Right ventricle myocardium inferior (tissue), 1 donor: ENCODE results near the gene IRF6. TPM values are rescaled to one million over a fixed set of nuclear protein-coding genes. Genes with fewer than 3 reads are reported as not detected.

Experiments used
- ATAC-seq: fragments of 200-7000 bp; cut with Tn5 transposase; one replicate; pipeline ENCODE4 v1.9.1; 2020; ENCODE audit warnings: mild to moderate bottlenecking, moderate library complexity
- DNase-seq: peaks from one replicate; pipeline ENCODE4 v3.0.0; 2021; ENCODE audit errors: missing footprints
- intact Hi-C: fragments of 100-400 bp; cut with DNase I; formaldehyde crosslinking; loops from one replicate; pipeline ENCODE4 v1.11.0; 2022
- total RNA-seq: library from RNA; stranded (reverse); fragmentation: NEBNext Ultra II Directional; extraction: Animal tissue kit (Norgen Biotek cat#: 25700); gene quantifications from one replicate; pipeline ENCODE4 v1.2.1, GENCODE V29; 2021
- donor health status: DM: no; HTN: yes; CAD: no; lungs with severe emphysema.

IRF6 gene
- total RNA-seq, 1 donor from 2014 or later, result 29.7 TPM

DNA sequence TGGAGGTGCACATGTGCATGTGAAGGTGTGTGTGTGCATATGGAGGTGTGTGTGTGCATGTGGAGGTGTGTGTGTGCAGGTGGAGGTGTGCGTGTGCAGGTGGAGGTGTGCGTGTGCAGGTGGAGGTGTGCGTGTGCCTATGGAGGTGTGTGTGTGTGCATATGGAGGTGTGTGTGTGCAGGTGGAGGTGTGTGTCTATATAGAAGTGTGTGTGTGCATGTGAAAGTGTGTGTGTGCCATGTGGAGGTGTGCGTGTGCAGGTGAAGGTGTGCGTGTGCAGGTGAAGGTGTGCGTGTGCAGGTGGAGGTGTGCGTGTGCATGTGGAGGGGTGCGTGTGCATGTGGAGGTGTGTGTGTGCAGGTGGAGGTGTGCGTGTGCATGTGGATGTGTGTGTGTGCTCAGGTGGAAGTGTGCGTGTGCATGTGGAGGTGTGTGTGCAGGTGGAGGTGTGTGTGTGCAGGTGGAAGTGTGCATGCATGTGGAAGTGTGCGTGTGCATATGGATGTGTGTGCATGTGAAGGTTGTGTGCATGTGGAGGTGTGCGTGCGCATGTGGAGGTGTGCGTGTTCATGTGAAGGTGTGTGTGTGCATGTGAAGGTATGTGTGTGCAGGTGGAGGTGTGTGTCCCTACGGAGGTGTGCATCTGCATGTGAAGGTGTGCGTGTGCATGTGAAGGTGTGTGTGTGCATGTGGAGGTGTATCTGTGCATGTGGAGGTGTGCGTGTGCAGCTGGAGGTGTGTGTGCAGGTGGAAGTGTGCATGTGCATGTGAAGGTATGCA, 35.1 kb downstream of the IRF6 start:
- intact Hi-C loops, result no loop called here
- ATAC-seq (no peak), DNase-seq (no peak)

- intact Hi-C loops, result loop anchor here (10.0 kb wide), 1 partner anchor 55 kb away; the partner anchor contains the start of gene UTP25
- DNase-seq (no peak), ATAC-seq (no peak)
Observed at GRCh38 chr1:209769971-209770370, 36.0 kb downstream of the IRF6 start.

GRCh38 chr1:209769171-209769904, 36.6 kb downstream of the IRF6 start:
- intact Hi-C loops, result loop anchor here (10.0 kb wide), 1 partner anchor 55 kb away; the partner anchor contains the start of gene UTP25
- DNase-seq, result peak; percentile 83
- ATAC-seq, result peak; percentile 89

- no peak for DNase-seq
- intact Hi-C loops, result loop anchor here (10.0 kb wide), 1 partner anchor 56 kb away; the partner anchor contains the start of gene UTP25
- peak; percentile 18 for ATAC-seq
Observed at GRCh38 chr1:209768354-209768774, 37.6 kb downstream of the IRF6 start.

DNA sequence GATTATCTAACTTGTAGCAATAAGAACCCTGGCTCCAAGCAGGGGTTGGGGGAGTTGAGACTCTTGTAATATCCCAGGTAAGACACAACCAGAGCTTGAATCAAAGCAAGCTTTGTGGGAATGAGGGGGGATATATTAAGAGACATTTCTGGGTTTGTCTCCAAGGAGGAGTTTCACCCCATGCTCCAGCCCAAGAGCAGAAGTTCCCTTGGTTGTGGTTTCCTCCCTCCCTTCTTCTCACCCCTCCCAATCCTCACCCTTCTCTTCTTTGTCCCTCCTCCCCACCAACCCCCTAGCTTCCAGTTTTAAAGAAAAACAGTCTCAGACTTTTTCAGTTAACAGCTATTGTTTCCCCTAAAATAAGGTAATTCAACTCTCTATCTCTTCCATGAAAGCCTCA, 38.2 kb downstream of the IRF6 start:
- no peak for ATAC-seq
- no peak for DNase-seq
- intact Hi-C loops, result loop anchor here (10.0 kb wide), 1 partner anchor 57 kb away; the partner anchor contains the start of gene UTP25

GRCh38 chr1:209767096-209767495, 38.8 kb downstream of the IRF6 start:
- no peak for ATAC-seq
- intact Hi-C loops, result loop anchor here (10.0 kb wide), 1 partner anchor 58 kb away; the partner anchor contains the start of gene UTP25
- DNase-seq, result no peak

DNA sequence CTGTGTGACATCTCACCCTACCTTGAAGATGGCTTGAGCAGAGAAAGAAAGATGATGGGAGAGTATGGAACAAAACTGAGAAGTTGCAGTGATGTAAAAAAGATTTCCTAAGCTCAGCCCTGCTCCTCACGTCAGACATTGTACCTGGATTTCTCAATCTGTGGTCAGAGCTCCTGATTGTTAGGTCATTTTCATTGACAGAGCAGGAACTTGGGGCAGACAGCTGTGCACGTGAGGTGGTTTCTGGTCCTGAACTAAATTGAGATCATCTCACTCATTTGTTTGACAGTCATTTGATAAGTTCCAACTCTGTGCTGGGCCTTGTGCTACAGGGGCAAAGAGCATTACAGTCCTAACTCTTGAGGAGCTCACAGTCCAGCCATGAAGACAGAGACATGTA, 39.9 kb downstream of the IRF6 start:
- intact Hi-C loops, result loop anchor here (10.0 kb wide), 1 partner anchor 59 kb away; the partner anchor contains the start of gene UTP25
- DNase-seq, result no peak
- no peak for ATAC-seq

DNA sequence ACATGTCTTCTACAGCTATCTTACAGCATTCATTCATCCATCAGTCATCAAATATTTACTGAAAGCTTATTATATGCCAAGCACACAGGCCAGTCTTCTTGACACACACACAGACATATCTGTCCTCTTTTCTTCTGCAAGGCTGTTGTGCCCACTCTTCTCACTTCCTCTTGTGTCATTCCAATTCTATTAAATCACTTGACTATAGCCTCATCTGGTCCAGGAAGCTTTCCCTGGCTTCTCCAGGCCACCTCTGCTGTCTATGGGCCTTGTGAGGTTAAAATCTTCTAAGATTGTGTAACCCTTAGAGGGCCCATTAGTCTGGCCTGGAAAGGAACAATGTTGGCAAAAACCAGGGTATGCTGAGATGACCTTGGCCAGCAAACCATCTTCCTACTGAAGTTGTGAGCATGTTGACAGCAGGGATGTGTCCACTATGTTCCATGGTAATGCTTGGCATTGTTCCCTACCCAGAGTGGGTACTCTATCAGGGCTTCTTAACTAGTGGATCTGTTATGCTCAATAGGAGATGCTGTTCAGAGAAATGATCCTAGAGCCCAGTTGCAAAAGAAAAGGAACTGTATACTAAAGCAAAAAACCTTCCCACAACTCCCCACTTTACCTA, 44.8 kb downstream of the IRF6 start:
- peak; percentile 69 for ATAC-seq
- intact Hi-C loops, result loop anchor here (10.0 kb wide), 1 partner anchor 64 kb away; the partner anchor contains the start of gene UTP25
- no peak for DNase-seq

DNA sequence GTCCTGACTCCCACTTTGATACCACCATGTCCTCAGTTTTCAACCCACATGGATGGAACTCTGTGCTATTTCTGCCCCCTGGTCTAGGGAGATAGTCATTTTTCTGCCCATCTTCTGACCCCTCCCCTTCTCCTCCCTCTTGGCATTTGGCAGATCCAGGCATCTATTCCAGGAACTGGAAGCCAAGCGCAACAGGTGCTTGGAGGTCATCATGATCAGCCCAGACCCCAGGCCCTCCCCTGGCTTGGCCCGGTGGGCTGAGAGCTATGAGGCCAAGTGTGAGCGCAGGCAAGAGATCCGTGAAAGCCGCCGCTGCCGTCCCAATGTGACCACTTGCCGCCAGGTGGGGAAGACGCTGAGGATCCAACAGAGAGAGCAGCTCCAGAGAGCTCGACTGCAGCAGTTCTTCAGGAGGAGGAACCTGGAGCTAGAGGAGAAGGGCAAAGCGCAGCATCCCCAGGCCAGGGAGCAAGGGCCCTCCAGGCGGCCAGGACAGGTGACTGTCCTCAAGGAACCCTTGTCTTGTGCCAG, 46.0 kb downstream of the IRF6 start:
- DNase-seq (no peak), ATAC-seq (no peak)
- intact Hi-C loops, result loop anchor here (10.0 kb wide), 1 partner anchor 65 kb away; the partner anchor contains the start of gene UTP25

DNA sequence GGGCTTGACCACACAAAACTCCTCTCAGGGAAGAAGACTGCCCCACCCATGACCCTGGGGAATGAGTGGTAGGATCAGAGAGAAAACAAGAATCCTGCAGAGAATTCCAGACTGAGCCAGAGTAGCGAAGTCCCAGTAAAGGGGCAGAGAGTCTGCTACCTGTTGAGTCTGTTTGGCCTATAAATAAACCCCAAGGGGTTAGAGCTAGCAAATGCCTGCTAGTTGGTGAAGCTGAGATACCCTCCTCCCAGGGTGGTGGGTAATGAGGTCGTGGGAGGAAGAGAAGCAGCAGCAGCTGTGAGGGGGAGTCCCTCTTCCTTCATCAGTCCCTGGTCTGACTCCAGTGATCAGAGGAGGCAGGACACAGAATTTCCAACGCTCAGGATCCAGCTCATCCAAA, 47.5 kb downstream of the IRF6 start:
- DNase-seq (no peak), ATAC-seq (no peak)
- intact Hi-C loops, result no loop called here

- DNase-seq (no peak), ATAC-seq (peak; percentile 40)
- intact Hi-C loops, result no loop called here
Observed at GRCh38 chr1:209756615-209757445, 49.1 kb downstream of the IRF6 start.

DNA sequence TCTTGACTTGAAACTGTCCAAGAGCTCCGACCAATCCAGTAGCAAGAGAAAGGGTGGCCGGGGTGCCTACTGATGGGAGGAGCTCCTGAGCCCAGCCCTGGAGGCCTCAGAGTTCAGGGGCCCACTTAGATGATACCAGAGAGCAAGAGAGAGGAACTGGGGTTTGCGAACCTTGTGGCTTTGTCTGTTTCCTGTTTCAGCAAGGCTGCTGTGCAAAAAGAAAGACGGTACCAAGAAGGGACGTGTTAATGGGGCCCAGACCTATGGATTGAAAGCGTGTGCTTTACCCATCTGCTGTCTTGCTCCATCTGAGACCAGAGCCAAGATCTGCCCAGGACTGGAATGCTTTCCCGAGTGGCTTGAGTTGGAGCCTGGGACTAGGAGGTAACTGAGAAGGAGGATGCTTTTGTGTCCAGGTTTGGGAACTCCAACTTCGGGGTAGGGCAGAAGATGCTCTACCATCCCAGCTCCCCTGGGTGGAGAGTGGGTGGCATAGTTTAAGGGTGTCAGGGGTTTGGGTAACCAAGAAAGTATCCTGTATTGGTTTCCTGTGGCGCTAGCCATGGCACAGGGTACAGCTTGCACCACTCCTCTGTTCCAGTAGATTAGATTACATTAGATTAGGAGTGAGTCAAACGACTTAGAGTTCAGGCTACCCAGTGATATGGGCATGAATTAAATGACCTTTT, 49.9 kb downstream of the IRF6 start, which contains the start of gene TRAF3IP3:
Gene TRAF3IP3, plus strand, starts transcription at position 128 of the 689 bp plus-strand sequence. CDS start 3,987 bp downstream, outside the sequence.
- DNase-seq, result peak; percentile 71
- intact Hi-C loops, result no loop called here
- peak; percentile 56 for ATAC-seq

DNA sequence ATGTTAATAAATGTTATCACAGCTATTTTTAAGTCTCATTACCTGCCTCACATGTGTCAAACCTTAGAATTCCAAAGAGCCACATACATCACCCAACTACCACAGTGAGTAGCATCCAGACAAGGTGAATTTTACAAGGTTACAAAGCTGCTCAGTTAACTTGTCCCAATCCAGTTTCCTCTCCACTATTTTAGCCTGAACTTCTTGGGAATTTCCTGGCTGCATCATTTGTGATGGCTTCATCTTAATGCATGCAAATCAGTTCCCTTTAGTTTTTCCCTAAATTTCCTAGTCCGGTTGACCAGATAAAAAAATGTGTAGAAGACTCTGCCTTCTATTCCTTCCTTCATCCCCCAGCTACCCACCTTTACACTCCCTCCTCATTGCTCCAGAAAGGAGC, 50.7 kb downstream of the IRF6 start:
- DNase-seq, result no peak
- no peak for ATAC-seq
- intact Hi-C loops, result no loop called here

GRCh38 chr1:209752890-209753289, 53.1 kb downstream of the IRF6 start:
- DNase-seq, result no peak
- ATAC-seq, result no peak
- intact Hi-C loops, result no loop called here

DNA sequence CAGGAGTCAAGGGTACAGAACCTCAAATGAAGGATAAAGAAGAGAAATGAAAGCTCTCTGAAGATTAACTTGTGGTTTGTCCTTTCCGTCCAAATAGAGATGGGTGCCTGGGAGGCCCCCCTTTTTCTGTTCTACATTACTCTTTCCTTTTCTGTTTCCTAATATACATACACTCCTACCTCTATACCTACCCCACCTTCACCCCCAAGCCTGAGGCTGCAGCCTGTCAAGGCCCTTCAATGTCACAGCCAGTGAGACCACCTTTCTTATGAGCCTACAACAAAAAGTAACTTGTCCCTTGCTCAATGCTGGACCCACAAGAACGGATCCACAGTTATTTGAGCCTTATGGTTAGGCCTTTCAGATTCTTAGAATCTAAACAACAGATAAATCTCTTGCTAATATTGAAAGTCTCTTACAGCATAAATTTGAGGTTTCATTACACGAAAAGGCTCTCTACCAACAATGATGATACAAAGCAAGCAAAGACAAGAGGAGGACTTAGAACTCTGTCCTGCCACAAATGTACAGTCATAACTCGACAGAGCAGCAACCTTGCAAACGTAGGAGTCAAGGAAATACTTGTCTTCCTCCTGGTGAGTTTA, 54.2 kb downstream of the IRF6 start:
- intact Hi-C loops, result no loop called here
- ATAC-seq, result no peak

GRCh38 chr1:209749670-209750323, 56.1 kb downstream of the IRF6 start:
- no peak for ATAC-seq
- intact Hi-C loops, result loop anchor here (5.0 kb wide), 4 partner anchors 33 to 157 kb away; partner anchors contain the start of gene C1orf74
- no peak for DNase-seq

More for the DNA sequence above, 54.2 kb downstream of the IRF6 start:
- DNase-seq, result no peak
